ENCODE results near the gene BSPRY. TPM values are rescaled to one million over a fixed set of nuclear protein-coding genes. Genes with fewer than 3 reads are reported as not detected.
"Not testable (repeated sequence)": the region's sequence is repeated elsewhere in the genome, so short reads cannot be mapped to it uniquely, and the experiment has no call there.

BSPRY gene
- total RNA-seq, 4 donors from 2014 or later, result 0.40 to 1.9 TPM; not detected in 2

DNA sequence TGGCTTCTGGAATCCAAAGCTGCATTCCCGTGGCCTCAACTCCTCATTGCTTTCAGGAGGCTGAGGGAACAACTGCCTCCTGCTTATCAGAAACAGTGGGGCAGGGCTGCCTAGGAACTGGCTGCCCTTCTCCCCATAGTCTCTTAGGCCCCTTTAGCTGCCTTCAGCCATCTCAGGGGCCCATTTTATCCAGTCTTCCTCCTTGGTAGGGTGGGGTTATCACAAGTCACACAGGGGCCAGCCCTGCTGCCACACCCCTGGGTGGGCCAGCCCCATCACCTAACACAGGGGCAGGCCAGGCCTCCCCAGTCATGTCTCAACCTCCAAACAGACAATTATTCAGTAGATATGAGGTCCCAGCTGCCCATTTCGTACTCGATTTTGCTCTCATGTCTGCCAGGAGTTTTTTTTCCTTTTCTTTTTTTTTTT lies 47.9 kb downstream of the BSPRY start:
- no peaks in the 10 kb centered on the region for H3K27me3 ChIP-seq
- H3K4me1 ChIP-seq, result peaks cover 5 to 6% of the 10 kb centered on the region in 2 donors
- no peaks in the 10 kb centered on the region for H3K36me3 ChIP-seq
- H3K27ac ChIP-seq, result no peak overlapping the region
- DNase-seq, result no peak
- TF ChIP-seq, protein P1, sequence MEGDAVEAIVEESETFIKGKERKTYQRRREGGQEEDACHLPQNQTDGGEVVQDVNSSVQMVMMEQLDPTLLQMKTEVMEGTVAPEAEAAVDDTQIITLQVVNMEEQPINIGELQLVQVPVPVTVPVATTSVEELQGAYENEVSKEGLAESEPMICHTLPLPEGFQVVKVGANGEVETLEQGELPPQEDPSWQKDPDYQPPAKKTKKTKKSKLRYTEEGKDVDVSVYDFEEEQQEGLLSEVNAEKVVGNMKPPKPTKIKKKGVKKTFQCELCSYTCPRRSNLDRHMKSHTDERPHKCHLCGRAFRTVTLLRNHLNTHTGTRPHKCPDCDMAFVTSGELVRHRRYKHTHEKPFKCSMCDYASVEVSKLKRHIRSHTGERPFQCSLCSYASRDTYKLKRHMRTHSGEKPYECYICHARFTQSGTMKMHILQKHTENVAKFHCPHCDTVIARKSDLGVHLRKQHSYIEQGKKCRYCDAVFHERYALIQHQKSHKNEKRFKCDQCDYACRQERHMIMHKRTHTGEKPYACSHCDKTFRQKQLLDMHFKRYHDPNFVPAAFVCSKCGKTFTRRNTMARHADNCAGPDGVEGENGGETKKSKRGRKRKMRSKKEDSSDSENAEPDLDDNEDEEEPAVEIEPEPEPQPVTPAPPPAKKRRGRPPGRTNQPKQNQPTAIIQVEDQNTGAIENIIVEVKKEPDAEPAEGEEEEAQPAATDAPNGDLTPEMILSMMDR (IDR thresholded peaks at IDR 0.05), result no peak
- TF ChIP-seq POLR2A (IDR thresholded peaks at IDR 0.05), result no peak
- H3K9me3 ChIP-seq, result no peaks in the 10 kb centered on the region
- H3K4me3 ChIP-seq, result no peak overlapping the region
- intact Hi-C loops (cut with DNase I; ENCODE audit: low total_unique reads), result loop anchor here (10.0 kb wide), 1 partner anchor 62 kb away; no protein-coding TSS in a partner anchor

DNA sequence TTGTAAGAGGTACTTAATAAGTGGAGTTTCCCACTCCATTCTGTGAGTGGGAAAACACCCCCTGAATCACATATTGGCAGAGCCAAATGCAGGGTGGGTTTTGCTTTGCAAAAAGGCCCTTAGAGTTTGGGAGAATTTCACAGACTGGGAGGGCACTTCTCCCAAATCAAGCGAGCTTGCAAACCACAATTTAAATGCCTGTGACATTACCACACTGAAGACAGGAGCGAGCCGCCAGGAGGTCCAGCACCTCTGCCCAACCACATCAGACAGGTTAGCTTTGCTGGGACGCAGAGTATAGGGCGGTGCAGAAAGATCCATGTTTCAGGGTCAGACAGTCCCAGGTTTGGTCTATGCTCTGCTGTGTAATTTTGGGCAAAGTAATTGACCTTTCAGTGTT lies 49.5 kb downstream of the BSPRY start:
- Histone ChIP-seq H3K27me3 (no peaks in the 10 kb centered on the region), H3K27ac (no peak overlapping the region), H3K4me3 (no peak overlapping the region), H3K4me1 (peaks cover 5 to 6% of the 10 kb centered on the region in 2 donors), H3K36me3 (no peaks in the 10 kb centered on the region), H3K9me3 (no peaks in the 10 kb centered on the region)
- intact Hi-C loops (cut with DNase I; ENCODE audit: low total_unique reads), result loop anchor here (10.0 kb wide), 1 partner anchor 64 kb away; no protein-coding TSS in a partner anchor
- TF ChIP-seq, protein P1 (IDR thresholded peaks at IDR 0.05), result no peak
- no peak for TF ChIP-seq POLR2A (IDR thresholded peaks at IDR 0.05)
- DNase-seq, result no peak

DNA sequence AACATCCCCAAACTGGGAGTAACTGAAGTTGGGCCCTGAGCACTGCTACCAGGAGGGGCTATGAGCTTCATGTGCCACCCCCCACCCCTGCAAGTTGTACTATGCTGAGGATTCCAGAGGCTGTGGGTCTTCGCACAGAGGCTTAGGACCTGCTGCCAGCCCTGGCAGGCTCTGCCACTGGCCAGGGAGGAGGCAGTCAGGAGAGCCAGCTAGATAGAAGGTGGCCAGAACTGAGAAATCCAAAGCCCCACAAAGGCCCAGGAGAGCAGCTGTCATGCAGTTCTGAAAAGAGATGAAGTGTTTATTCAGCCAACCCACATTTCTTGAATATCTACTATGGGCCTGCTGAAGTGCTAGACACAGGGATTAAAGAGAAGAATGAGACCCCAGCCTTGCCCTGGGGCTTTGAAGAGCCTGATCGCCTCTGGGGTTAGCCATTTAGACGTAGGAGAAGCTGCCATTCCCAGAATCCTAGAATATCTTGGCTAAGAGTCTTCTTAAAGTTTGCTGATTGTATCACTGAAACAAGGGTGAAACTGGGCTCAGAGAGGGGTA lies 50.4 kb downstream of the BSPRY start:
- intact Hi-C loops (cut with DNase I; ENCODE audit: low total_unique reads), result loop anchor here (10.0 kb wide), 2 partner anchors 65 to 125 kb away; partner anchors contain the start of genes CDC26 and PRPF4
- no peaks in the 10 kb centered on the region for H3K36me3 ChIP-seq
- no peaks in the 10 kb centered on the region for H3K9me3 ChIP-seq
- TF ChIP-seq, protein P1 (IDR thresholded peaks at IDR 0.05), result no peak
- no peak for TF ChIP-seq POLR2A (IDR thresholded peaks at IDR 0.05)
- no peak overlapping the region for H3K4me3 ChIP-seq
- peaks cover 5 to 6% of the 10 kb centered on the region in 2 donors for H3K4me1 ChIP-seq
- DNase-seq, result no peak
- H3K27ac ChIP-seq, result no peak overlapping the region
- no peaks in the 10 kb centered on the region for H3K27me3 ChIP-seq

DNA sequence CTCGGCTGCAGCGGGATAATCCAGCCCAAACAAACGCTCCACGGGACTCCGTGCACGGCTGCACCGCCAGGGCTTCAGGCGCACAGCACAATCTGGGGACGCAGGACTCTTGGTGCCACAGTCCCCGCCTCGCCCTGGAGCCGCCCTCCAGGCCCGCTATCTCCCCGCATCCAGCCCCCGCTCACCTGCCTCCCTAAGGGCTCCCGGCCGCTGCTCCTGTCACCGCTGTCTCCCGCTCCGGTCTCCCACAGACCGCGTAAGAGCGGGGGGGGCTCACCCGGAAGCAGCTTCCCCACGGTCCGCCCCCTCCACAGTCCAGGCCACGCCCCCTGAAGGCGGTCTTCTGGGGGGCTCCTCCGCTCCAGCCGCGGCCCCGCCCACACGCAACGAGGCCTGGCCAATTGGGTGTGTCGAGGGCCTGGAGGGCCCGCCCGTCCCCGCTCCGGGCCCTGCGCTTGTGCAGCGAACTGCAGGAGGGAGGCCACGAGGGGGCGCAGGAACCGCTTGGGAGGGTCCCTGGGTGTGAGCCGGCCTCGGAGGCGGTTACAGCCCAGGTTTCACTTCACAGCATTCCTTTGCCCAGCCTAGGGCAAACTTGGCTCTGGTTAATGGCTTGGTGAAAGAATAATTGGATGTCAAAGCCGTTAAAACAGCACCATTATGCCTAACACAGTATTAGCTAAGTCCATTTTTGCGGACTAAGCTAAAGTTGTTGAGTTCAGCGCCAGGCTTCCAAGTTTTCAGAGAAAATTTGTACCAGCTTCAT lies 51.9 kb downstream of the BSPRY start, which contains the start of gene ALAD:
Gene ALAD, minus strand, starts transcription at position 258 of the 766 bp plus-strand sequence. CDS start 7,725 bp downstream, outside the sequence.
- DNase-seq, result peak; percentile 99 to 100
- Histone ChIP-seq H3K4me1 (peaks cover 5 to 6% of the 10 kb centered on the region in 2 donors), H3K9me3 (no peaks in the 10 kb centered on the region), H3K27ac (peak within 1 kb of the TSS; percentile 76), H3K36me3 (no peaks in the 10 kb centered on the region), H3K27me3 (no peaks in the 10 kb centered on the region), H3K4me3 (peak within 1 kb of the TSS; percentile 85 to 88)
- intact Hi-C loops (cut with DNase I; ENCODE audit: low total_unique reads), result loop anchor here (10.0 kb wide), 1 partner anchor 126 kb away; the partner anchor contains the start of genes CDC26 and PRPF4
- peak in 1 of 2 donors; percentile 60 for TF ChIP-seq POLR2A (IDR thresholded peaks at IDR 0.05)
- TF ChIP-seq, protein P1 (IDR thresholded peaks at IDR 0.05), result peak; percentile 96 to 98 (median 96)

DNA sequence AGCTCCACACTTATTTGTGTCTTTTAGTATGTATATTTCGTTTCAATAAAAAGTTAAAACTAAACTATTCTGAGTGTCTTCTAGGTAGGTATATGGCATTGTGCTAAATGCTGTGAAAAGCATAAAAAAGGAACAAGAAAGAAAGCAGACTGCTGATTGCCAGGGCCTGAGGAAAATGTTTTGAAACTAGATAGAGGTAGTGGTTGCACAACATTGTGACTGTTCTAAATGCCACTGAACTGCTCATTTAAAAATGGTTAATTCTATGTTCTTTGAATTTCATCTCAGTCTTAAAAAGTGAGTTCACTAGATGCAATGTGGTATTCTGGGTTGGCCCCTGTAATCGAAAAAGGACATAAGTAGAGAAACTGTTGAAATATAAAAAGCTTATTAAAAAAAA lies 54.3 kb downstream of the BSPRY start:
- intact Hi-C loops (cut with DNase I; ENCODE audit: low total_unique reads), result loop anchor here (10.0 kb wide), 1 partner anchor 129 kb away; the partner anchor contains the start of genes CDC26 and PRPF4
- no peak overlapping the region for H3K4me3 ChIP-seq
- DNase-seq, result no peak
- H3K27ac ChIP-seq, result no peak overlapping the region
- no peak for TF ChIP-seq POLR2A (IDR thresholded peaks at IDR 0.05)
- TF ChIP-seq, protein P1 (IDR thresholded peaks at IDR 0.05), result no peak
- H3K36me3 ChIP-seq, result no peaks in the 10 kb centered on the region
- no peaks in the 10 kb centered on the region for H3K9me3 ChIP-seq
- no peaks in the 10 kb centered on the region for H3K27me3 ChIP-seq
- peaks cover 5 to 6% of the 10 kb centered on the region in 2 donors for H3K4me1 ChIP-seq

DNA sequence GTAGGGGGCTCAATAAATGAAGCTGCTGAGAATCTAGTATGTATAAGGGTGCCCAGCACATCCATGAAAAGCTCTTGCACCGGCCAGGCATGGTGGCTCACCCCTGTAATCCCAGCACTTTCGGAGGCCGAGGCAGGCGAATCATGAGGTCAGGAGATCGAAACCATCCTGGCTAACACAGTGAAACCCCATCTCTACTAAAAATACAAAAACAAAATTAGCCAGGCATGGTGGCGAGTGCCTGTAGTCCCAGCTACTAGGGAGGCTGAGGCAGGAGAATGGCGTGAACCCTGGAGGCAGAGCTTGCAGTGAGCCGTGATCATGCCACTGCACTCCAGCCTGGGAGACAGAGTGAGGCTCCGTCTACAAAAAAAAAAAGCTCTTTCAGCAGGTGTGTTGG lies 57.0 kb downstream of the BSPRY start:
- not testable (repeated sequence) for H3K4me3 ChIP-seq, H3K9me3 ChIP-seq, H3K36me3 ChIP-seq, H3K4me1 ChIP-seq, DNase-seq, H3K27me3 ChIP-seq
- H3K27ac ChIP-seq, result peak overlapping the region in 1 of 2 donors; percentile 40
- intact Hi-C loops (cut with DNase I; ENCODE audit: low total_unique reads), result loop anchor here (10.0 kb wide), 1 partner anchor 132 kb away; the partner anchor contains the start of genes CDC26 and PRPF4

Data from uterus (tissue), 4 donors.